LNCAP (cell line): ENCODE measurements around the gene SSTR5.

Experiments used
- CTCF ChIP-seq: fragments of 450-650 bp; IDR thresholded peaks from 2 replicates; pipeline ENCODE4 v1.5.1; 2017; ENCODE audit warnings: mild to moderate bottlenecking

Gene SSTR5

GRCh38 chr16:1029259-1029545 is 43.3 kb upstream of the SSTR5 start:
- TF ChIP-seq CTCF = no peak

- TF ChIP-seq CTCF = no peak
Measured at GRCh38 chr16:1030473-1030901, 42.1 kb upstream of the SSTR5 start.

- no peak for TF ChIP-seq CTCF
Measured at GRCh38 chr16:1031666-1032065, 40.9 kb upstream of the SSTR5 start.

GRCh38 chr16:1032607-1033006 is 39.9 kb upstream of the SSTR5 start:
- no peak for TF ChIP-seq CTCF

GRCh38 chr16:1033128-1033679 is 39.3 kb upstream of the SSTR5 start:
- TF ChIP-seq CTCF = no peak

GRCh38 chr16:1034230-1035065 is 38.1 kb upstream of the SSTR5 start:
- no peak for TF ChIP-seq CTCF

GRCh38 chr16:1035066-1035415 is 37.5 kb upstream of the SSTR5 start:
- TF ChIP-seq CTCF = no peak

GRCh38 chr16:1036166-1036565 is 36.4 kb upstream of the SSTR5 start:
- no peak for TF ChIP-seq CTCF
